Naive thymus-derived CD4-positive, alpha-beta T cell (primary cell): ENCODE results near the gene CLCN7. TPM values are rescaled to one million over a fixed set of nuclear protein-coding genes. Genes with fewer than 3 reads are reported as not detected.
"Not testable (repeated sequence)": the region's sequence is repeated elsewhere in the genome, so short reads cannot be mapped to it uniquely, and the experiment has no call there.

Experiments
- ATAC-seq: fragments of 150-1000 bp; cut with Tn5 transposase; 2 replicates; pipeline ENCODE4 v1.10.0; 2021; ENCODE audit warnings: mild to moderate bottlenecking, moderate library complexity
- CTCF ChIA-PET: fragments of 350-600 bp; sonication (Branson Sonifier 250); formaldehyde crosslinking; loops from one replicate; lab custom pipeline; 2021; ENCODE audit warnings: antibody characterized with exemption; lab: Charles Lee
- POLR2A ChIA-PET: fragments of 350-600 bp; sonication (Branson Sonifier 250); formaldehyde crosslinking; loops from one replicate; lab custom pipeline; 2021; ENCODE audit warnings: antibody characterized with exemption, inconsistent platforms; lab: Charles Lee
- DNase-seq, 9 donors: peaks; one replicate each; pipeline versions ENCODE4 v3.0.0 to v3.0.0-alpha.2; 2020 to 2022; ENCODE audit warnings: mixed read lengths in 1 of 9
- H3K27ac ChIP-seq: one replicate; pipeline ENCODE4 v1.7.0; 2013; ENCODE audit warnings: mild to moderate bottlenecking, low read depth, low read length, moderate library complexity
- H3K27me3 ChIP-seq, 2 donors: one replicate each; pipeline ENCODE4 v1.7.0; 2013; ENCODE audit warnings: low read length in 2 of 2, mild to moderate bottlenecking in 2 of 2, moderate library complexity in 2 of 2; ENCODE audit not compliant: control insufficient read depth in 2 of 2, insufficient read depth in 2 of 2
- H3K36me3 ChIP-seq, 3 experiments: 1 replicate in 2 of 3; 2 replicates in 1 of 3; pipeline ENCODE4 v1.7.0; 2013; ENCODE audit warnings: low read length in 3 of 3, mild to moderate bottlenecking in 3 of 3, moderate library complexity in 1 of 3; ENCODE audit not compliant: insufficient read depth in 3 of 3, control insufficient read depth in 2 of 3
- H3K4me1 ChIP-seq, 2 donors: one replicate each; pipeline ENCODE4 v1.7.0; 2013; ENCODE audit warnings: low read length in 2 of 2, mild to moderate bottlenecking in 2 of 2, moderate library complexity in 1 of 2; ENCODE audit not compliant: control insufficient read depth in 2 of 2, insufficient read depth in 2 of 2
- H3K4me3 ChIP-seq: 2 replicates; pipeline ENCODE4 v1.7.0; 2013; ENCODE audit warnings: mild to moderate bottlenecking, low read length
- H3K9me3 ChIP-seq, 3 experiments: 1 replicate in 2 of 3; 2 replicates in 1 of 3; pipeline ENCODE4 v1.7.0; 2013; ENCODE audit warnings: low read length in 3 of 3; ENCODE audit not compliant: control insufficient read depth in 2 of 3
- H3K27ac Mint-ChIP-seq, 9 donors: one replicate each; pipeline ENCODE4 v1.8.0; 2020 to 2022; ENCODE audit warnings: mixed read lengths in 9 of 9, mild to moderate bottlenecking in 8 of 9, moderate library complexity in 5 of 9, inconsistent platforms in 2 of 9
- H3K27me3 Mint-ChIP-seq, 5 donors: one replicate each; pipeline ENCODE4 v1.8.0; 2021 to 2022; ENCODE audit warnings: mixed read lengths in 5 of 5, mild to moderate bottlenecking in 1 of 5
- H3K36me3 Mint-ChIP-seq, 5 donors: one replicate each; pipeline ENCODE4 v1.8.0; 2020 to 2022; ENCODE audit warnings: mixed read lengths in 5 of 5, mild to moderate bottlenecking in 3 of 5, inconsistent platforms in 1 of 5
- H3K4me1 Mint-ChIP-seq, 7 donors: one replicate each; pipeline ENCODE4 v1.8.0; 2020 to 2022; ENCODE audit warnings: mixed read lengths in 7 of 7, mild to moderate bottlenecking in 3 of 7, inconsistent platforms in 1 of 7
- H3K4me3 Mint-ChIP-seq, 10 donors: one replicate each; pipeline ENCODE4 v1.8.0; 2020 to 2022; ENCODE audit warnings: mild to moderate bottlenecking in 10 of 10, mixed read lengths in 10 of 10, moderate library complexity in 6 of 10, inconsistent platforms in 2 of 10
- H3K9me3 Mint-ChIP-seq, 11 donors: one replicate each; pipeline ENCODE4 v1.8.0; 2020 to 2022; ENCODE audit warnings: mixed read lengths in 11 of 11, mild to moderate bottlenecking in 4 of 11, inconsistent platforms in 1 of 11, moderate library complexity in 1 of 11
- intact Hi-C, 2 donors: fragments of 100-400 bp; cut with micrococcal nuclease; formaldehyde crosslinking; loops; one replicate each; pipeline ENCODE4 v1.15.1; 2023
- polyA plus RNA-seq, 2 donors: library from polyadenylated mRNA; unstranded; fragments of 300-500 nt; fragmentation: Illumina TruSeq; gene quantifications; one replicate each; pipeline ENCODE4 v1.2.3, GENCODE V29; 2021
- total RNA-seq, 6 experiments: library from RNA in 5 of 6; stranded (reverse) in 5 of 6; gene quantifications; 1 replicate in 5 of 6; 2 replicates in 1 of 6; pipeline ENCODE4 v1.2.3 and lab custom pipeline; 2021 to 2026

CLCN7 gene
- total and polyA plus RNA-seq, 7 experiments from 2014 or later = 17.0 to 140 (median 106) TPM

- H3K27ac Mint-ChIP-seq = no peak overlapping the region
- H3K4me1 ChIP-seq = no peaks in the 10 kb centered on the region
- peaks cover 0 to 12% (median 0%) of the 10 kb centered on the region in 3 experiments for H3K36me3 ChIP-seq
- POLR2A ChIA-PET = no interaction called here
- no peaks in the 10 kb centered on the region for H3K27me3 Mint-ChIP-seq
- H3K4me1 Mint-ChIP-seq = no peaks in the 10 kb centered on the region
- no peaks in the 10 kb centered on the region for H3K9me3 Mint-ChIP-seq
- CTCF ChIA-PET = no interaction called here
- no peaks in the 10 kb centered on the region for H3K9me3 ChIP-seq
- no peak overlapping the region for H3K4me3 Mint-ChIP-seq
- H3K36me3 Mint-ChIP-seq = no peaks in the 10 kb centered on the region
- intact Hi-C loops = no loop called here
- H3K27ac ChIP-seq = no peak overlapping the region
- no peak overlapping the region for H3K4me3 ChIP-seq
- no peak for ATAC-seq
- no peak for DNase-seq
- no peaks in the 10 kb centered on the region for H3K27me3 ChIP-seq
Measured at GRCh38 chr16:1441391-1441829, 33.4 kb downstream of the CLCN7 start.

GRCh38 chr16:1439699-1440074 is 35.1 kb downstream of the CLCN7 start:
- H3K27me3 ChIP-seq, H3K4me1 ChIP-seq, DNase-seq, ATAC-seq, H3K9me3 Mint-ChIP-seq, H3K27me3 Mint-ChIP-seq, H3K4me1 Mint-ChIP-seq, H3K27ac ChIP-seq, H3K36me3 ChIP-seq, H3K4me3 ChIP-seq, H3K9me3 ChIP-seq, H3K4me3 Mint-ChIP-seq, intact Hi-C loops, H3K36me3 Mint-ChIP-seq, H3K27ac Mint-ChIP-seq, POLR2A ChIA-PET: not testable (repeated sequence)
- CTCF ChIA-PET = interaction anchor here (0.7 kb wide), 1 partner anchor 422 kb away, joined by 5 read pairs; no protein-coding TSS in a partner anchor

GRCh38 chr16:1439058-1439698 is 35.6 kb downstream of the CLCN7 start:
- Histone ChIP-seq H3K27ac (no peak overlapping the region), H3K4me3 (no peak overlapping the region), H3K9me3 (no peaks in the 10 kb centered on the region), H3K36me3 (peaks cover 0 to 6% (median 0%) of the 10 kb centered on the region in 3 experiments), H3K27me3 (no peaks in the 10 kb centered on the region), H3K4me1 (no peaks in the 10 kb centered on the region)
- Mint-ChIP-seq H3K4me3 (no peak overlapping the region), H3K4me1 (no peaks in the 10 kb centered on the region), H3K27me3 (no peaks in the 10 kb centered on the region), H3K27ac (no peak overlapping the region), H3K9me3 (no peaks in the 10 kb centered on the region), H3K36me3 (no peaks in the 10 kb centered on the region)
- POLR2A ChIA-PET = no interaction called here
- CTCF ChIA-PET = interaction anchor here (0.7 kb wide), 1 partner anchor 422 kb away, joined by 5 read pairs; no protein-coding TSS in a partner anchor
- DNase-seq (no peak), ATAC-seq (no peak)
- intact Hi-C loops = no loop called here

- no peaks in the 10 kb centered on the region for H3K27me3 Mint-ChIP-seq
- ATAC-seq = peak; percentile 6
- H3K27me3 ChIP-seq = no peaks in the 10 kb centered on the region
- no peaks in the 10 kb centered on the region for H3K4me1 ChIP-seq
- H3K36me3 Mint-ChIP-seq = no peaks in the 10 kb centered on the region
- H3K4me1 Mint-ChIP-seq = no peaks in the 10 kb centered on the region
- peaks cover 0 to 6% (median 0%) of the 10 kb centered on the region in 3 experiments for H3K36me3 ChIP-seq
- no peak for DNase-seq
- ChIA-PET CTCF (no interaction called here), POLR2A (interaction anchor here (1.0 kb wide), 1 partner anchor 13 kb away, joined by 3 read pairs; no protein-coding TSS in a partner anchor)
- intact Hi-C loops = no loop called here
- no peak overlapping the region for H3K4me3 ChIP-seq
- no peak overlapping the region for H3K27ac Mint-ChIP-seq
- no peaks in the 10 kb centered on the region for H3K9me3 Mint-ChIP-seq
- H3K9me3 ChIP-seq = no peaks in the 10 kb centered on the region
- H3K27ac ChIP-seq = no peak overlapping the region
- H3K4me3 Mint-ChIP-seq = no peak overlapping the region
Measured at GRCh38 chr16:1438229-1439057, 36.4 kb downstream of the CLCN7 start.

GRCh38 chr16:1437606-1438005 is 37.2 kb downstream of the CLCN7 start:
- DNase-seq (no peak), ATAC-seq (no peak)
- H3K4me1 Mint-ChIP-seq = no peaks in the 10 kb centered on the region
- Histone ChIP-seq H3K27me3 (no peaks in the 10 kb centered on the region), H3K9me3 (no peaks in the 10 kb centered on the region), H3K27ac (no peak overlapping the region), H3K4me1 (no peaks in the 10 kb centered on the region), H3K4me3 (no peak overlapping the region), H3K36me3 (peaks cover 0 to 6% (median 0%) of the 10 kb centered on the region in 3 experiments)
- H3K9me3 Mint-ChIP-seq = no peaks in the 10 kb centered on the region
- no peaks in the 10 kb centered on the region for H3K36me3 Mint-ChIP-seq
- no peak overlapping the region for H3K27ac Mint-ChIP-seq
- no peaks in the 10 kb centered on the region for H3K27me3 Mint-ChIP-seq
- H3K4me3 Mint-ChIP-seq = no peak overlapping the region
- POLR2A ChIA-PET = interaction anchor here (1.0 kb wide), 1 partner anchor 12 kb away, joined by 3 read pairs; no protein-coding TSS in a partner anchor
- intact Hi-C loops = no loop called here
- CTCF ChIA-PET = no interaction called here

GRCh38 chr16:1436731-1437355 is 38.0 kb downstream of the CLCN7 start:
- no peak overlapping the region for H3K4me3 ChIP-seq
- H3K4me3 Mint-ChIP-seq = no peak overlapping the region
- POLR2A ChIA-PET = no interaction called here
- H3K27me3 ChIP-seq = no peaks in the 10 kb centered on the region
- no peak overlapping the region for H3K27ac ChIP-seq
- H3K4me1 ChIP-seq = no peaks in the 10 kb centered on the region
- H3K9me3 ChIP-seq = no peaks in the 10 kb centered on the region
- H3K36me3 Mint-ChIP-seq = no peaks in the 10 kb centered on the region
- no peak overlapping the region for H3K27ac Mint-ChIP-seq
- no peak for DNase-seq
- peaks cover 0 to 6% (median 0%) of the 10 kb centered on the region in 3 experiments for H3K36me3 ChIP-seq
- intact Hi-C loops = no loop called here
- CTCF ChIA-PET = no interaction called here
- peaks cover 0 to 2% (median 0%) of the 10 kb centered on the region in 5 donors for H3K27me3 Mint-ChIP-seq
- no peaks in the 10 kb centered on the region for H3K9me3 Mint-ChIP-seq
- peaks cover 0 to 3% (median 0%) of the 10 kb centered on the region in 7 donors for H3K4me1 Mint-ChIP-seq
- ATAC-seq = no peak
